ACC112 (cell line): ENCODE results near the gene COQ7.

Experiments used
- H2AFZ ChIP-seq: fragments of 200-600 bp; sonication (generic); one replicate; pipeline ENCODE4 v1.6.0; 2017; ENCODE audit warnings: antibody characterized with exemption, low read length; ENCODE audit not compliant: unreplicated experiment
- H3K27ac ChIP-seq: fragments of 200-600 bp; sonication (generic); 2 replicates; pipeline ENCODE4 v1.5.1; 2014; ENCODE audit warnings: low read depth, mild to moderate bottlenecking, antibody characterized with exemption, low read length, moderate library complexity
- H3K27me3 ChIP-seq: fragments of 200-600 bp; sonication (generic); 2 replicates; pipeline ENCODE4 v1.6.1; 2014; ENCODE audit warnings: mild to moderate bottlenecking, antibody characterized with exemption, low read length, moderate library complexity, mixed read lengths; ENCODE audit not compliant: insufficient read depth
- H3K36me3 ChIP-seq: fragments of 200-600 bp; sonication (generic); 2 replicates; pipeline ENCODE4 v1.6.1; 2016; ENCODE audit warnings: mild to moderate bottlenecking, antibody characterized with exemption, low read length, moderate library complexity, mixed read lengths; ENCODE audit not compliant: insufficient read depth
- H3K4me1 ChIP-seq: fragments of 200-600 bp; sonication (generic); one replicate; pipeline ENCODE4 v1.6.1; 2016; ENCODE audit warnings: low read length, mixed read lengths; ENCODE audit not compliant: insufficient read depth, unreplicated experiment, control insufficient read depth
- H3K4me3 ChIP-seq: fragments of 200-600 bp; sonication (generic); 2 replicates; pipeline ENCODE4 v1.5.1; 2014; ENCODE audit warnings: mild to moderate bottlenecking, low read depth, low read length
- H3K79me2 ChIP-seq: fragments of 200-600 bp; sonication (generic); one replicate; pipeline ENCODE4 v1.6.0; 2016; ENCODE audit warnings: low read length; ENCODE audit not compliant: control insufficient read depth, unreplicated experiment, insufficient read depth

The COQ7 gene

DNA sequence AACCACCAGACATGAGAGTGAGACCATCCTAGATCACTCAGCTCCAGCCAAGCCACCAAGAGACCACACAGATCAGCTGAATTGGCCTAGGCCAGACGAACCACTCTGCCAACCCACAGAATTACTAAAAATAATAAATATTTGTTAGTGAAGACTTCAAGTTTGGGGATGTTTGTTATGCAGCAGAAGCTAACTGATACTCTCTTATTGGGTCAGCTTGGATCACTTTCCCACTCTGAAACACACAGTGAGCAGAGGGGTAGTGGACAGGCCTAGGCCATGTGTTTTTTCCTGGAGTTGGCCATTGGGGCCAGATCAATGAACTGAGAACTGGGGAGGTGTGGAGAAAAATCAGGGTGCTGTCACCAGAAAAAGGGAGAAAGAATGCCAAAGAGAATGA, 30.8 kb downstream of the COQ7 start:
- no peaks in the 10 kb centered on the region for H3K27me3 ChIP-seq
- no peaks in the 10 kb centered on the region for H3K4me1 ChIP-seq
- no peak overlapping the region for H3K27ac ChIP-seq
- H3K36me3 ChIP-seq: peaks cover 3% of the 10 kb centered on the region; the same call in 1 of the 2 replicates
- H3K4me3 ChIP-seq: no peak overlapping the region
- H2AFZ ChIP-seq: no peak overlapping the region
- no peaks in the 10 kb centered on the region for H3K79me2 ChIP-seq

DNA sequence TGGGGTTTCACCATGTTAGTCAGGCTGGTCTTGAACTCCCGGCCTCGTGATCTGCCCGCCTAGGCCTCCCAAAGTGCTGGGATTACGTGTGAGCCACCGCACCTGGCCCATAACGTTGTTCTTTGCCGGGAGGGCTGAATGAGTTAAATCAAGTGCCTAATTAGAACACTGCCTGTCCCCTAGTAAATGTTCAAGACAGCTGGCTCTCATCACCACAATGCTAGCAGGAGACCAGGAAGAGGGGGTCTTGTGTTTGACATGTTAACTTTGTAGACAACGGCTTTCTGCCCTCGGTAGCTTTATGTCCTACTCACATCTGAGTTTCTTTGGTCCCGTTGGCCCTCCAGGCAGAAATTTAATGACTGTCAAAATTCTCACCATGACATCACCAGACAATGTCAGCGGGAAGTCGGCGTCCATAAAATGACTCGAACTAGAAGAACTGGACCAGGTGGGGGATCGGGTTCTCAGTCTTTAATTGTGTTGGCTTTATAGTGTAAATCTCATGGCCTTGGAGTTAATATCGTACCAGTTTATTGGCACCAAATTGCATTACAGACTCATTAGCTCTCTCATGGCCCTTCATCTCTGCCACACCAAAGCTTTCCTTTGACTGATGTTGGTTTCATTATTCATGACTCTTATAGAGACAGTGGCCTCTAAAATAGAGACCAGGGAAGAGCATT, 34.9 kb downstream of the COQ7 start:
- H3K79me2 ChIP-seq: no peaks in the 10 kb centered on the region
- H3K36me3 ChIP-seq: peaks cover 3% of the 10 kb centered on the region; the same call in 1 of the 2 replicates
- H3K27me3 ChIP-seq: no peaks in the 10 kb centered on the region
- peaks cover 5% of the 10 kb centered on the region for H3K4me1 ChIP-seq
- H3K4me3 ChIP-seq: no peak overlapping the region
- H3K27ac ChIP-seq: no peak overlapping the region
- no peak overlapping the region for H2AFZ ChIP-seq

- Histone ChIP-seq H3K4me1 (peaks cover 12% of the 10 kb centered on the region), H3K36me3 (no peaks in the 10 kb centered on the region), H3K27me3 (no peaks in the 10 kb centered on the region), H3K79me2 (no peaks in the 10 kb centered on the region), H3K27ac (no peak overlapping the region), H2AFZ (no peak overlapping the region), H3K4me3 (no peak overlapping the region)
Measured at GRCh38 chr16:19104607-19105006, 37.2 kb downstream of the COQ7 start.

DNA sequence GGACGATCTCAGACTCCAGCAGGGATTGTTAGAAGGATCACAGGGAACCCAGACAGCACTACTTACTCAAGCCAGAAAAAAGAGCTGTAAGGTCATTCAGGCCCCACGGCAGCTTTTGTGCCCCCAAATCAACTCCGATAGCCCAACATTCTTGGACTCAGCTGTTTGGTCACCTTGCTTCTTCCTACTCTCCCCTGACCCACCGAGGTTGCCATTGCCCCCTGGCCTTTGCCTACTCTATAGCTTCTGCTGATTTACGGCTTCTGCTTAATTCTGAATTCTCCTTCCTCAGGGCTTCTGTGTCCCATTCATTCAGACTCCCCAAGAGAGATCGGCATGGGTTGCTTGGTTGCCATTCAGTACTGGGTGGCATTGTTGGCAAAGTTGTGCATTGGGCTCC, 37.7 kb downstream of the COQ7 start:
- Histone ChIP-seq H3K79me2 (no peaks in the 10 kb centered on the region), H3K36me3 (no peaks in the 10 kb centered on the region), H3K4me1 (peaks cover 12% of the 10 kb centered on the region), H3K27me3 (no peaks in the 10 kb centered on the region), H3K4me3 (no peak overlapping the region), H3K27ac (no peak overlapping the region), H2AFZ (no peak overlapping the region)

DNA sequence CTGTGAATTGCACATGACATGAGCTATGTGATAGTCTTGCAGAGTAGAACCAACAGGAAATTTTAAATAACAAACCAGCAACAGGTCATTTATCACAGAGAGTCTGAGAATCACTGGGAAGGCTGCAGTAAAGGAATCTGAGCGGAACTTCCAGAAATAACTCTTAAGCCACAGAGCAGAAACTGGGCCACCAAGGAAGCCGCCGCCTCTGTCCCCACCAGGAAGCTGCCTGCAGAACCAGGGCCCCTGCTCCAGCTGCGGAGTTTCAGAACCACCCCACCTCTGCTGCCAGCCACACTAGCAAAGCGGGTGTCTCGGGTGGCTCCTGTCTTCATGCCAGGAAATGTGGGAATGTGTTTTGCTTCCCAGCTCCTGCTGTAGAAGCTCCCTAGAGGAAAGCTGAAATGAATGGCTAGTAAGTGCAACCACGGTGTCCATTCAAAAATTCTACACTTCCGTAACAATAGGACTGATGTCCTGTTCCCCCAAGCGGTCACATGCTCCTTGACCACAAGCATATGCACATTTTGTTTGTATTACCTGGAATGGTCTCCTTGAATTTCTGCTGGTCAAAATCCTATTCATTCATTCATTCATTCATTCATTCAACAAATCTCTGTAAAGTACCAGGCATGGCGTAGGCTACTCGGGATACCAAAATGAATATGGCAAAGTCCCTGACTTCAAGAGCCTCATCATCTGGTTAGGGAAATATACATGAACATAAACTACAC, 38.6 kb downstream of the COQ7 start:
- no peak overlapping the region for H3K27ac ChIP-seq
- peaks cover 12% of the 10 kb centered on the region for H3K4me1 ChIP-seq
- H3K36me3 ChIP-seq: no peaks in the 10 kb centered on the region
- no peak overlapping the region for H3K4me3 ChIP-seq
- H2AFZ ChIP-seq: no peak overlapping the region
- no peaks in the 10 kb centered on the region for H3K27me3 ChIP-seq
- H3K79me2 ChIP-seq: no peaks in the 10 kb centered on the region

GRCh38 chr16:19106625-19107020, 39.2 kb downstream of the COQ7 start:
- H3K36me3 ChIP-seq: no peaks in the 10 kb centered on the region
- H3K79me2 ChIP-seq: no peaks in the 10 kb centered on the region
- H2AFZ ChIP-seq: no peak overlapping the region
- H3K4me3 ChIP-seq: no peak overlapping the region
- H3K27me3 ChIP-seq: no peaks in the 10 kb centered on the region
- H3K4me1 ChIP-seq: peaks cover 12% of the 10 kb centered on the region
- H3K27ac ChIP-seq: no peak overlapping the region

- Histone ChIP-seq H3K79me2 (peaks cover 3% of the 10 kb centered on the region), H3K27ac (no peak overlapping the region), H3K27me3 (no peaks in the 10 kb centered on the region), H2AFZ (no peak overlapping the region), H3K4me1 (peaks cover 17% of the 10 kb centered on the region), H3K36me3 (no peaks in the 10 kb centered on the region), H3K4me3 (no peak overlapping the region)
Measured at GRCh38 chr16:19108409-19109287, 41.2 kb downstream of the COQ7 start.

DNA sequence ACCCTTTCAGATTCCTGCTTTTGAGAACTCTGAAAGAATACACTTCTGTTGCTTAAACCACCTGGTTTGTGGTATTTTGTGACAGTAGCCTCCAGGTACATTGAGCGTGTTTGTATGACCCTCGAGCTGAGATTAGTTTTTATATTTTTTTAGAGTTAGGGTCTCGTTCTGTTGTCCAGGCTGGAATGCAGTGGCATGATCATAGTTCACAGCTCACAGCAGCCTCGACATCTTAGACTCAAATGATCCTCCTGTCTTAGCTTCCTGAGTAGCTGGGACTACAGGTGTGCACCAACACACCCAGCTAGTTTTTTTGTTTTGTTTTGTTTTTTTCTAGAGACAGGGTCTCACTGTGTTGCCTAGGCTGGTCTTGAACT, 41.9 kb downstream of the COQ7 start:
- no peaks in the 10 kb centered on the region for H3K27me3 ChIP-seq
- no peak overlapping the region for H3K4me3 ChIP-seq
- H3K27ac ChIP-seq: no peak overlapping the region
- H2AFZ ChIP-seq: no peak overlapping the region
- peaks cover 5% of the 10 kb centered on the region for H3K79me2 ChIP-seq
- peaks cover 17% of the 10 kb centered on the region for H3K4me1 ChIP-seq
- no peaks in the 10 kb centered on the region for H3K36me3 ChIP-seq

DNA sequence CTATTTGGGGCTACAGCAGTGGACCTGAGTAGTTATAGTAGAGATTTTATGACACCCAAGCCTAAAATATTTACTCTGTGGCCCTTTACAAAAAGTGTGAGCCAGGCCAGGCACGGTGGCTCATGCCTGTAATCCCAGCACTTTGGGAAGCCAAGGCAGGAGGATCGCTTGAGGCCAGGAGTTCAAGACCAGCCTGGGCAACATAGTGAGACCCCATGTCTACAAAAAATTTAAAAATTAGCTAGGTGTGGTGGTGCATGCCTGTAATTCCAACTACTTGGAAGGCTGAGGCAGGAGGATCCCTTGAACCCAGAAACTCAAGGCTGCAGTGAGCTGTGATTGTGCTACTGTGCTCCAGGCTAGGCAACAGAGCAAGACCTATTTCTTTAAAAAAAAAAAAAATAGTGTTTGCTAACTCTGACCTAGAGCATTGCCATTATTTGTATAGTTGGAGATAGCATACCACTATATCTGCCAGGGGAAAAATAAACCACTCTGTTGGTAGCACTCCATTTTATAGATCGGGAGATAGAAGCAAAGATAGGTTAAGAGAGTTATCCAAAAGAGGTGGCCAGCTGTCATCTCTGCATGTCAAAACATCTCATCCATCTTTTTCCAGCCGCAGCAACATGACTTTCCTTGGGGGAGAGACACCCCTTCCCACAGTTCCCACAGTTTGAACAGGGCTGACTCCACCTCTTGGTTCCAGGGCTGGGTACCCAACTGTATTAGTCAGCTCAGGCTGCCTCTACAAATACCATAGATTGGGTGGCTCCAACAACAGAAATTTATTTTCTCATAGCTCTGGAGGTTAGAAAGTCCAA, 43.3 kb downstream of the COQ7 start:
- H3K4me3 ChIP-seq: no peak overlapping the region
- H3K27ac ChIP-seq: no peak overlapping the region
- H3K4me1 ChIP-seq: peaks cover 26% of the 10 kb centered on the region
- no peak overlapping the region for H2AFZ ChIP-seq
- peaks cover 19% of the 10 kb centered on the region for H3K79me2 ChIP-seq
- H3K27me3 ChIP-seq: no peaks in the 10 kb centered on the region
- H3K36me3 ChIP-seq: peaks cover 7% of the 10 kb centered on the region; the same call in 1 of the 2 replicates

GRCh38 chr16:19112099-19112407, 44.6 kb downstream of the COQ7 start:
- H3K27ac ChIP-seq: no peak overlapping the region
- no peak overlapping the region for H2AFZ ChIP-seq
- H3K36me3 ChIP-seq: peaks cover 13% of the 10 kb centered on the region; the same call in 1 of the 2 replicates
- H3K79me2 ChIP-seq: peaks cover 33% of the 10 kb centered on the region
- no peak overlapping the region for H3K4me3 ChIP-seq
- peaks cover 37% of the 10 kb centered on the region for H3K4me1 ChIP-seq
- H3K27me3 ChIP-seq: no peaks in the 10 kb centered on the region
